HG02943 (cell line): Measurements from ENCODE around the gene MAT1A.
"Not testable (repeated sequence)": the region's sequence is repeated elsewhere in the genome, so short reads cannot be mapped to it uniquely, and the experiment has no call there.

ENCODE experiments used
- ATAC-seq: cut with Tn5 transposase; IDR thresholded peaks from one replicate; pipeline ENCODE4 v1.9.1; 2021; ENCODE audit warnings: mild to moderate bottlenecking, low read depth, moderate library complexity; ENCODE audit not compliant: unreplicated experiment

MAT1A gene

DNA sequence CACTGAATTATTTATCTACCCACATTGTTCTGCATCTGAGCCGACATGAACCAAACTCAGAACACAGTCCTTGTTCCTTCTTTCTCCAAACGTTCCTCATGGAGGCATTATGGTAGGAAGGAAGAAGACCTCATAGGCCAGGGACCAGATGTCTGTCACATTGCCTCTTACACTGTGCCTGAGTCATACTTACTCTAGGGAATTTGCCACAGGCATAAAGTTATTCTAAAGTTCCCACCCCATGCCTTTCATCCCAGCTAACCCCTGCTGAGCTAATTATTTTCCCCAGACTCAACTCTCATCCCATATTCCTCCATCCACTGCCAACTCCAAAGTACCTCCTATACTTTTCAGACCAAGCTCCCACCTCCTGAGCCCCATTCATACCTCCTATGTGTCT lies 21.2 kb downstream of the MAT1A start:
- ATAC-seq, result no peak

DNA sequence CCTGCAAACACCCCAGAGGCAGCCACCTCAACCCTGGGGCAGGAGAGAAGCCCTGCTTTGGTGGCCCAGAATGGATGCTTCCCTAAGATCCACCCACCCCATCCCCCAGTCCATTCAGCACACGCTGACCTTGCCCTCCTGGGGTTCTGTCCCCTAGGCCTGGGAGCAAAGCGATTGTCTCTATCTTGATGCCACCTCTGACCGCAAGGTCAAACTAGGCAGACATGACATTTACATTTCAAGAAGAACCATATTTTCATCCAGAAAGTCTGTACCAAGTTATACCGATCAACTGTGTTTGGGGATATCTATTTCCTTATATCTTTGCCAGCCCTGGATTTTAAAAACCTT lies 23.0 kb downstream of the MAT1A start:
- no peak for ATAC-seq

DNA sequence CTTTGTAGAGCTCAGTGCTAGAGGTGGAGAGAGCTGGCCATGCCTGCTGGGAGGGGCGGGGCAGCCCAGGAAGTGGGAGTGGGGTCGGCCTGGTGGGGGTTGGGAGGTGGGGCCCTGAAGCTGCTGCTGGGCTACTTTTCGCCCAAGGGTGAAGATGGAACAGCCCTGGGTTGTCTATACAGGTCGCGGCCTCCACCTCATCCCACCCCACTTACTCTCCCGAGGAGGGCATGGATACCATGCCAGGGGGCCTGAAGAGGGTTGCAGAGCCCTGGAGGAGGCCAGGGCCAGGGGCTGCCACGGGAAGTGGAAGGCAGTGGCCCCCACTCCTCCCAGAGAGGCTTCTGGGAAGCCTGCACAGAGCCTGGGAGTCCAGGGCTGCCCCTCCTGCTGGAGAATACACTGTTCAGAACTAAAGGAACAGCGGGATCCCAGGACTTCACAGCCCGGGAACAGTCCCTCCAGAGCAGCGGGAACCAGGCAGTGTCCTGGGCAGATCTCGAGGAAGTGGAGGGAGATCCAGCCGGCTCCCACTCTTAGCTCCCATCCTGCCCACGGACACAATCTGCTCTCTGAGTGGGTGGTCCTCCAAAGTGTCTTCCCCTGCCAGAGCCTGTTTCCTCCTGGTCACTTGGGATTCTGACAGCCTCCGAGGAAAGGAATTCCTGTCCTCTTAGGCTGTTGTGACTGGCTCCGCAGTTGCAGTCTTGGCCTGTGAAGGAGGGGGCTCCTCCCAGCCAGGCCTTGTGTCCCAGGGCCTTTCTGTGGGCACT lies 23.5 kb downstream of the MAT1A start:
- ATAC-seq, result no peak

DNA sequence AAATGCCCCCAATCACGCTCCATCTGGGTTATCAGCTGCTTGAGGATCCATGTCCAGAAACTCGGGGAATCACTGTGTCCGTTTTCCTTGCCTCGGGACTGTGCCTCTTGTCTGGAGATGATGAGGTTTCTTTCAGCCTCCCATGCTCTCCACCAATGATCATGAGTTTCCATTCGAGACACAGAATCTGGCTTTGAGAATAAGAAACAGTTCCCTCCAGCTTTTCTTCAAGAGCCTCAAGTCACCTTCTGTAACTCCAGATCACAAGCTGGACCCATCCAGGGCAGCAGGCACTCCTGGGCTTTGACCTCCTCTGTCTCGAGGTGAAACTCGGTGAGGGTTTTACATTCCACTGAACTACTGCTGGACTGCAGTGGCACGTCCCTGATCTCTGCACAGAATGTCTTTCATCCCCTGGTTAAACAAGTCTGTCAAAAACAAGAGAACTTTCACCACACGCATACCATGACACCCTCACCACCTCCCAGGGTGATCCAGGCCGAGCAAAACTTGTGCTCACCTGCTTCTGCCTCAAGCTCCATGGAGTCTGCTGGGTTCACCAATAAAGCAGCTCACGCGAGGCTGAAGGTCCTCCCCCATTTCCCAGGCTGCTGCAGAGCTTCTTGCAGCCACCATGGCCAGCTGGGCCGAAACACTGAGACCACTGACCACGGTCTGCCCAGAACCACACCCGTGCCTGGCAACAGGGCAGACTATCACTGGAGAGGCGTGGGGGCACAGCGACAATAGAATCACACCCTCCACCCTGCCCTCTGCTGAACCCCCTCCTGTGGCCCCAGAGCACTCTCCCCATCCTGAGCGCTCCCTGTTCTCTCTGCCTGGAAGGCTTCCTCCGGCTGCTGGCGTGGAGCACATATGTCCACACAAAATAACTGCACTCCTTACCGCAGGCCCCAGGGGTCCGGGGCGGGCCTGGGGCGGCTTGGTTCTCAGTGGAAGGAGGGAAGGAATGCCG lies 25.1 kb downstream of the MAT1A start:
- no peak for ATAC-seq

DNA sequence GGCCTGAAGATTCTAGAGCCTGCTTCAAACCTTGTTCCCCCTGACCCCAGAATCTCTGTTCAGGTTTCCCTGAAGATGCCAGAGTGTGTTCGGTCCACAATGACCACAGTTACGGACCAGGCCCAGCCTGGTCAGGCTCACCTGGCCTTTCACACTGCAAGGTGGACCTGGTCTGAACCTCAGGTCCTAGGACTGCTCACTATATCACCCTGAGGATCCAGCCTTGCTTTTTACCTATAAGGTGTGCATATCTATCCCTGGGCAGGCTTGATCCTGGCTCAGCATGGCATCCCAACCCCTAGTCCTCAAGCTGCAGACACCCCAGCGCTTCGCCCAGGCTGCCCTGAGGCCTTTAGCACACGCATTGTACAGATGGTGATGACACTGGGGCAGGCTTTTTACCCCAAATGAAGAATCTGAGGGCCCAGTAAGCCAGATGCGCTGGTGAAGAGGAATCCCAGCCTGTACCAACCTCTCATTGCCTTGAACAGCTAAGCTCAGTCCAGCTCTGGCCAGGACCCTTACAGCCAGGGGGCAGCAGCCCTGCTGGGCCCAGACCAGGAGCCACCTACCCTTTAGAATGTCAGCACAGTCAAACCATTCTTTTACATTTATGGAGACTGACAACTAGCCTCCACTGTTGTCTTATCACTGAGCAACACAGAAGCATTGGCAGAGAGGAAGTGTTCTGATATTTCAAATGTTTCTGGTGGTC lies 28.0 kb downstream of the MAT1A start:
- ATAC-seq, result no peak

DNA sequence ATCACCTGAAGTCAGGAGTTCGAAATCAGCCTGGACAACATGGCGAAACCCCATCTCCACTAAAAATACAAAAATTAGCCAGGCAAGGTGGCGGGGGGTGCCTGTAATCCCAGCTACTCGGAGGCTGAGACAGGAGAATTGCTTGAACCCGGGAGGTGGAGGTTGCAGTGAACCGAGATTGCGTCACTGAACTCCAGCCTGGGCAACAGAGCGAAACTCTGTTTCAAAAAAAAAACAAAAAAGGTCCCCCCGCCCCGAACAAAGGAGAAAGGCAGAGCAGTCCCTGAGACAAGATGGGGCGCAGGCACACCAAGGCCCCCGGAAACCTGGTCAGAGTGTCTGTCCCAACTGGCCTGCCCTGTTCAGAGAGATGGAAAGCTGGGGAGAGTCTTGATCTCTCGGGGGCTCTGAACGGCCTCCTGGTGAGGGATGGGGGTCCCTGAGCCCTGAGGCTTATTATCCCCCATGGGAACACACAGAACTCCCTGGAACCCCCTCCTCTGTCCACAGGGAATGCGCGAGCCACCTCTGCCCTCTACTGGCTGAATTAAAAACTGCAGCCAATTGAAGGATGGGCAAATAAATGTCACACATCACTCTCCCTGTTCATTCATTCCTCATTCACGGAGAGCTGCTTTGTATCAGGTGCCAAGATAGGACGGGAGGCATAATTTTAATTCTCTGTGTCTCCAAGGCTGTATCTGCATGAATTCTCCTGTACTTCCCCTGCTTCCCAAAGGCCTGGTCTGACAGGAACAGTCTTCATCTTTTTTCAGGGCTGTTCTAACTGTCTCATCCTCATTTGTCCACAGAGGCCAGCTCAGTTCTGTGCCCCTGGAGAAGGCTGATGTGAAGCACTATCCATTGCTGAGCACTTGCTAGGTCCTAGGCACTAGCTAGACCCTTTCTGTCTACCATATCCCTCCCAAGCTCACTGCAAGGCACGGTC lies 28.9 kb downstream of the MAT1A start:
- no peak for ATAC-seq

DNA sequence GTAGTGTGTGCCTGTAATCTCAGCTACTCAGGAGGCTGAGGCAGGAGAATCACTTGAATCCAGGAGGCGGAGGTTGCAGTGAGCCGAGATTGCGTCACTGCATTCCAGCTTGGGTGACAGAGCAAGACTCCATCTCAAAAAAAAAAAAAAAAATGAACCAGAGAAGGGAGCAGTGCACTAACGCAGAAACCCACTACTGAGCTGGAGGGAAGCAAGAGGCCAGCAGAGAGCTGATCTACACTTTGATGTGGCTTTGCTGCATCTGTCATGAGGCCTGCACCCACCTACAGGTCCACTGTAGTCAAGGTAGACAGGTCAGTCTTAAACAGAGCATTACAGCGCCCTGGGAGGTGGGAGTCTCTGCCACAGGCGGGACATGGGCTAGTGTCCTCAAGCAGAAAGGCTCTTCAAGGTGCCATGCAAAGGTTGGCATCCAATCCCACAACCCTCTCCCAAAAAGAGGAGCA lies 30.0 kb downstream of the MAT1A start:
- no peak for ATAC-seq

DNA sequence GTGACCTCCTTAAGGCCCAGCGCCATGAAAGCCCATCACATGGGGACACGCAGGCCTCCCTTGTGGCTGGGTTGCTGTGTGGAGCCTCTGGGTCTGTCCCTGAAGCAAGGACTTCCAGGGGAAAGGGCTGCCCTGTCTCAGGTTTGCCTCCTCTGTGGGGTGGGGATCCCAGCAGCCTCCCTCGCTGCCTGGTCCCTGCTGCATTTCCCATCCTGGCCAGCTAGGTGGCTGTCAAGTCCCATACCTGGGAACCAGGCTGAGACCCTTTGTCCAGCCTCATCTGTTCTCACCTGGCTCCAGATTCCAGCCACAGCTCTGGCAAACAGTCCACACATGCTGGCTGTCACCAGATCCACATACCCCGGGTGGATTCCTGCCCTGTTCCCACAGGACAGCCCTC lies 32.7 kb downstream of the MAT1A start:
- ATAC-seq, result not testable (repeated sequence)

DNA sequence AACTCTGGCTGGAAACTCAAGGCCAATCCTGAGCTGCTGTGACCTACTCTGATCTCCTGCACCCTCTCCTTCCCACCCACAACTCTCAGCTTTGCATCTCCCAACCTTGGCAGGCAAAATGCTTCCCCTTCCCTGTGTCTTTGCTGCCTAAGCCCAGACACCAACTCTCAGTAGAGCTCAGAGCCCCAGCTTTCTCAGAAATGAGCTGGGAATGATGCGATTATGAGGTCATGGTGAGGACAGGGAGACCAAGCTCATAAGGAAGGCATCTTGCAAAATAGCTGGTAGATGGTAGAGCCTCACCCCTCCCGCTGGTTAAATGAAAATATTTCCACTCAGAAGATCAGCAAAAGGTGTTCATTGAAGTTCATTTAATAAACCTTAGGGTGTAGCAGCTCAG lies 34.7 kb downstream of the MAT1A start:
- not testable (repeated sequence) for ATAC-seq

DNA sequence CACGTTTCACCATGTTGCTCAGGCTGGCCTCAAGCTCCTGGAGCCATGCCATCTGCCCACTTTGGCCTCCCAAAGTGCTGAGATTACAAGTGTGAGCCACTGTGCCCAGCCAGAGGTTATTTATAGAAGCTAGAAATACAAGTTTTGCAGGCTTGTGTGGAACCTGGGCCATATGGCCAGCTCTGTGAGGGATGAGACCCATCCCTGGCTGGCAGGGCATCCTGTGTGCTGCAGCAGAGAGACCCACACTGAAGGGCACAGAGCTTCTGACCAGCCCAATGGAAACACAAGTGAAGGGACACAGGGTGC lies 35.5 kb downstream of the MAT1A start:
- peak; percentile 4 for ATAC-seq

DNA sequence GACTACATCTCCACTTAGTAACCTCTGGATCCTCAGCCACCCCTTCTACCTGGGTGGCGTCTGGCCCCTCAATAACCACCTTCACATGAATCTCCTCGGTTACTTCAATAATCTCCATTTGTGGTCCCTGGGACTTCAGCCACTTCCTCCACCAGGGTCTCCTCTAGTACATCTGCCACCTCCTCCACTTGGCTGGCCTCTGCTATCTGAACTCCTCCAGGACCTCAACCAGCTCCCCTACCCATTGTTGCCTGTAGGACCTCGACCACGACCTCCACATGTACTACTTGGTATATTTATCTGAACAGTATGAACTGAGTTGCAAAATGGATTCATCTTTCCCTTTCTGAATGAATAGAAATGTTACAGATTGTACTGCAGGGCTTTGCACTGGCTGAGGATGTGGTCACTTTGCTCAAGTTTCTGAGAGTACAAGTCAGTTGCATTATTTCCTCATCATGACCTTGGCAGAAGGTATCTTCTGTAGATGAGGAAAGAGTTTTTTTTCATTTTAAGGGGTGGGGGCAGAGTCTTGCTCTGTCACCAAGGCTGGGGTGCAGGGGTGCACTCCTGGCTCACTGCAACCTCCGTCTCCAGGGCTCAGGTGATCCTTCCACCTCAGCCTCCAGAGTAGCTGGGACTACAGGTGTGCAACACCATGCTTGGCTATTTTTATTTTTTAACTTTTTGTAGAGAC lies 36.0 kb downstream of the MAT1A start:
- ATAC-seq, result peak; percentile 67

DNA sequence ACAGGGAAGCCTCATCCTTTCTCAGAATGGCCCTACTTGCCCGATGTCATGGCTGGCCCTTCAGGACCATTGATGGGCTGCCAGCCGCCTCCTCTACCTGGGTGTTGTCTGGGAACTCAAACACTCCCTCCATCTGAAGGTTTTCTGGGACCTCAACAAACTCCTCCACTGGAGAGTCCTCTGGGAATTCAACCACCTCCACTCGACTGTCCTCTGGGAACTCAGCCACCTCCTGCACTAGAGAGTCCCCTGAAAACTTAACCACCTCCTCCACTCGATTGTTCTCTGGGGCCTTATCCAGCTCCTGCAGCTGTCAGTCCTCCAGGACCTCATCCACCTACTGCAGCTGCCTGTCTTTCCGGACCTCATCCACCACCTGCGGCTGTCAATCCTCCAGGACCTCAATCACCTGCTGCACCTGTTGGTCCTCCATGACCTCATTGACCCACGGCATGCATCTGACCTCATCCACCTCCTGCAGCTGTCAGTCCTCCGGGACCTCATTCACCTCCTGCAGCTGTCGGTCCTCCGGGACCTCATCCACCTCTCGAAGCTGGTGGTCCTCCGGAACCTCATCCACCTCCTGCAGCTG lies 37.1 kb downstream of the MAT1A start:
- no peak for ATAC-seq

DNA sequence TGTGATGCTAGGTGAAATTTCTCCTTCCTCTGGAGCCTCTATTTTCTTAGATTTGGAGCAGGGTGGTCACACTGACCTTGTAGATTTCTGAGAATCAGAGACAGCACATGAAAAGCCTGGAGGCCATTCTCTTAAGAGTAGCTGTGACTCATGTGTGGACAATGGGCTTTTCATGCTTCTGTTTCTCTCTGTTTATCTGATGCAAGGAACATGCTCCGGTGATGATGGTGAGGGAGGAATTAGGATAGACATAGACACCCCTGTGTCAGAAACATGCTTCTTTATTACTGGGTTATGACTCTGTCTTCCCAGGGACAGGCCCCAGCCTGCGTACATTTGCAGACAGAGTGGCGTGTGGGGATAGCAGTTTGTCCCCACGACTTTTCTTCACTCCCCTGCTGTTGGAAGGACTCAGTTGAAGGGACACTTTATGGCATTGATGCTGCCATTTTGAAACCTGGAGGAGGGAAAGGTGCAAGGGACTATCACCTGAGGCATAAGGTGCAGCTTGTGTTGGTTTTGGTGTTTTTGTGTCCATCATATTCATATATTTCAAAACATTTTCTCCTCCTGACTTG lies 37.7 kb downstream of the MAT1A start:
- ATAC-seq, result not testable (repeated sequence)

DNA sequence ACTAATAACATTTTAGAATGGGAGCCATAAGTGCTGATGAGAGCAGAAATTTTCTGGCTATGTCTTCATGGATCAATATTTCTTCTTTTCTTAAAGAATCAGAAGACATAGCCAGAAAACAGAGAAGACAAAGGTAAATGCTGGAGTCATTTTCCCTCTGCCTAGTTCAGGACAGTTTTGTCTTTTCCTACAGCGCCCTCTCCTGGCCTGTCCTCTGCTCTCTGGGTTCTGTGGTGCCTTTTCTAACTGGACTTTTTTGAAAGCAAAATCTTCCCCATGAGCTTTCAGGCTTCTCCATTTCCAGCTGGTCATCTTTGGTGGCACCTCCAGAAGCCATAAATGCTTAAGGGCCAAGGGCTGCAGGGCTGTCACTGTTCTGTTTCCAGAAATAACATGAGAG lies 39.1 kb downstream of the MAT1A start:
- ATAC-seq, result not testable (repeated sequence)

DNA sequence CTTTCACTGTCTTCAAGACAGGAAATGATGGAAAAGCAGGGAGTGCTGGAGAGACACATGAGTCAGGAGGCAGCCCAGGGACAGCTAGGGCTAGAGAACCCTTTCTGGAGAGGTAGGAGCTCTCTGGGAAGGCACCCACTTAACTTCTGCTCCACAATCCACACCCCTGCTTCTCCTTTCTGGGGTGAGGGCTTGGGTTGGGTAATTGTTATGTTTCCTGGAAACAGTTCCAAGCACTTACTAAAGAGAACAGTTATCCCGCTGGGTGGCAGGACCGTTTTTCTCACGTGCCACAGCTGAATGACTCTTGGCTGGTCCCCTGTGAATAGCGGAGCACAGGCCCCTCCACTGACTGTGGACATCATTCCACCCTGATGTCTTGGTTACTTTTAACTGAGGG lies 39.6 kb downstream of the MAT1A start:
- ATAC-seq, result not testable (repeated sequence)

DNA sequence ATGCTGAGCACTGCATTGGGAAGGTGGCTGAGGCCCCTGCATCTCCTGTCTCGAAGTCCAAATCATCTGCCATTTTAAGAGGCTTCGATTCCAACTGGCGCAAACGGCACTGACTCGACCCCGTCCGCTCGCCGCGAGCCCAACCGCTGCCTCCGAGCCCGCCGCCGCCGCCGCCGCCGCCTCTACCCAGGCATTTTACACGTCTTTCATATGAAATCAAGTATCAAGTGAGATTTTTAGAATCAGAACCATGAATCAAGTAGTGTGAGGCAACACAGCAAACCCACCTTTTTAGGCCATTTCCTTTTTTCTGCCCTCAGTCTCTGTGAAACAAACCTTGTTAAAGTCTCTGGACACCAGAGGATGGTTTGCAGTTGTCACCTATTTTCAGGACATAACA lies 41.8 kb downstream of the MAT1A start:
- ATAC-seq, result not testable (repeated sequence)

DNA sequence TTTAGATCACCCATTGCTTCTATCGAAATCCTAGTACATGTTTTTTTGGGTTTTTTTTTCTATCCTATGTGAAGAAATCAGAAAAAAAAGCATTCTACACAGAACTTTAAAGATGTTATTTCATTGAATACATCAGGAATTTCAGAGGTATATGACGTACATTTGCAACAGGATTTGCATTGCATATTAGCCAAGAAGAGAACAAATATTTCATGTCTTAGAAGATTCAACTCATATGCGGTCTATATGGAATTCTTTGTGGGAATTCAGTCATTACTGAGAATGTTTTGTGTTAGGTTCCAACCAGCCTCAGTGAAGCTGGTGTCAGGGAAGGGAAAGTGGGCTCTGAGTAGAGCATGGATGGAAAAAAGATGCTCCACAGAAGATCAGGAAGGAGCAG lies 45.1 kb downstream of the MAT1A start:
- ATAC-seq, result not testable (repeated sequence)

DNA sequence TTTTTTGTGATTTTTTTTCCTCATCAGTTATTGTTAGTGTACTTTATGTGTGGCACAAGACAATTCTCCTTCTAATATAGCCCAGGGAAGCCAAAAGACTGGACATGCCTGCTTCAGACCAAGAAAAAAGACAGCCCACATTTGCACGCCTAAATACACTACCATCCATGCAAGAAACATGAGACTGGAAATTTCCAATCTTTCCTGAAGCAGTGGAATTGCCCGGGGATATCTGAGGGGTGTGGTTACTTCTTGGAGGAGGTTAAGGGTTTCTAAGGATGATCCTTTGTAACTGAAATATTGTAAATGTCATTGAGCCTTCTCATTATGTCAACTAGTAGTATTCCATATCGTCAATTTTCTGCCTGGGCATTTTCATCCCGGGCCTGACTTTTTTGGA lies 47.1 kb downstream of the MAT1A start:
- ATAC-seq, result not testable (repeated sequence)

DNA sequence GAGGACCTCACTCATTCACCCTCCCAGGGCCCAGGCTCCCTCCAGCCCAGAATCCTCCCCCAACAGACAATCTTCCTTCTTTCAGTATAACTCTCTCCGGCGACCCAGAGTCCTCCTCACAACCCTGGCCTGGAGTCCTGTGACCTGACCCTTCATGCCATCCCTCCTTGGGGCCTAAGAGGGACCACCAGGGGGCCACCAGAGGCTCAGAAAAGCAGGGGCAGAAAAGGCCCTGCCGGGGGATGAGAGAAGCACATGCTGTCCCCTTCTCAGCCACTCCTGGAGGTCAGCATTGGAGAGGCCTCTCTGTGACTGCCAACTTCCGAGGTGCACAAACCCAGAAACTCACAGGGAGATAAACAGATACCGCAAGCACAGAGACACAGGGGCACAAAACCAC lies 53.0 kb downstream of the MAT1A start:
- not testable (repeated sequence) for ATAC-seq
